Activated CD8-positive, alpha-beta memory T cell treated with anti-CD3 and anti-CD28 coated beads, Interleukin-2, amount 50 U/mL, for 48 hours (primary cell): ENCODE results near the gene GPX2.

ENCODE experiments used
- DNase-seq: peaks from one replicate; pipeline ENCODE4 v3.0.0-alpha.2; 2020

The GPX2 gene

DNA sequence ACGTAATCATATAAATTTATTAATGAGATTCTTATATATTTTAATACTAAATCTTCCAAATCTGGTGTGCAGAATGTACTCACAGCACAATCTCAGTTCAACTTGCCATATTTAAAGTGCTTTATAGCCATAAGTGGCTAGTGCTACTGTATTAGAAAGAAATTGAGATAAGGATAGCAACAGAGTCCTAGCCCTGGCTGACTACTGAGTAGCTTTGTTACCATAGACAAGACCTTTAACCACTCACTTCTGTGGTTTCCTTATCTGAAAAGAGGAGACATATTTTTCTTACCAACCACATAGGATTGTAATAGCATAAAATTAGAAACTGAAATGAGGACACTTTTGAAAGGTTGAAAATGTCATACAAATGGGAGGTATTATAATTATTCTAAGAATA lies 30.3 kb downstream of the GPX2 start:
- DNase-seq: no peak

DNA sequence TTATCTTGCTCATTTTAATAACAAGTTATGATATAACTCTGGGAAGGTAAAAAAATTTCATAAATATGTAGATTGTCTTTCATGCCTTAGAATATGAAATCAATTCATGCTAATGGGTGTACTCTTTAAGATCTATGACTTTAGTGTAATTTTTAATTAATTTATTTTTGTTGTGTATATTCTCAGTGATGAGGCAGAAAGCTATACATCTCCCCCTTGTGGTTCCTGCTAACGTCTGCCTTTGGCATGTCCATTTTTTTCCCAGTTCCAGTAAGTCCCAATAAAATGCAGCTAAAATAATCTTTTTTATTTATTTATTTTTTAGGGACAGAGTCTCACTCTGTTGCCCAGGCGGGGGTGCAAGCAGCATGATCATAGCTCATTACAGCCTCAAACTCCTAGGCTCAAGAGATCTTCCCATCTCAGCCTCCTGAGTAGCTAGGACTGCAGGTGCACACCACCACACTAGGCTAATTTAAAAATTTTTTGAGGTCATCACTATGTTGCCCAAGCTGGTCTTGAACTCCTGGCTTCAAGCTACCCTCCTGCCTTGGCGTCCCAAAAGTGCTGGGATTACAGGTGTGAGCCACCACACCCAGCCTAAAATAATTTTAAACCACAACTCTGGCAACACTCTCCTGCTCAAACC lies 31.6 kb downstream of the GPX2 start:
- DNase-seq: no peak

DNA sequence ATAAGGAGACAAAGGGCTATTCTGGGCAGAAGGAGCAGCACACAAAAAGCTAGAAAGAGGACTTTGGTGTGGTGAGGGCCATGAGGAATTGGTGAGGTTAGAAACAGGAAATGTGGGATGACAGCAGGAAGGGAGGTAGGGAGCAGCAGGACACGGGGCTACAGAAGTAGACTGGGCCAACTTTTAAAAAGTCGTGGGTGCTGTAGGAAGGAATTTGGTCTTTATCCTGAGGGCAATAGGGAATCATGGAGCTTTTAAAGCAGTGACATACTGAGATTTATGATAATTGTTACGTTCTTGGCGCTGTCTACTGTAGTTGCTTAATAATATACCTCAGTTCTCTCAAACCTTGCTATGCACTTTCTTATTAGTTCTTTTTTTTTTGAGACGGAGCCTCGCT lies 36.5 kb downstream of the GPX2 start:
- DNase-seq: no peak

DNA sequence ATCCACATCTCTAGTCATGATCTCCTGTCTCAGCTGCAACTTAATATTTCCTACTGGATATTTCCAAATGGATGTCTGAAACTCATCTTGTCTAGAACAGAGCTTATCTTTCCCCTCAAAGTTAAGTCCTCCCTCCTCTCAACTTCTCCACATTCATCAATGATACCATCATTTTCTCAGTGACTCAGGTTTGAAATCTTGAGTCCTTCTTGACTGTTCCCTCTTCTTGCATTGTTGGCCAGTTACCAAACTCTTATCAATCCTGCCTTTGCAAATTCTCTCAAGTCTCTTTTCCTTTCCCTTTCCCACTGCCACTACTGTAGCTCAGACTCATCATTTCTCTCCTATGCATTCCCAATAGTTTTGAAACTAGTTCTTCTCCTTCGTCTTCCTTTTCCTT lies 42.6 kb downstream of the GPX2 start:
- no peak for DNase-seq

DNA sequence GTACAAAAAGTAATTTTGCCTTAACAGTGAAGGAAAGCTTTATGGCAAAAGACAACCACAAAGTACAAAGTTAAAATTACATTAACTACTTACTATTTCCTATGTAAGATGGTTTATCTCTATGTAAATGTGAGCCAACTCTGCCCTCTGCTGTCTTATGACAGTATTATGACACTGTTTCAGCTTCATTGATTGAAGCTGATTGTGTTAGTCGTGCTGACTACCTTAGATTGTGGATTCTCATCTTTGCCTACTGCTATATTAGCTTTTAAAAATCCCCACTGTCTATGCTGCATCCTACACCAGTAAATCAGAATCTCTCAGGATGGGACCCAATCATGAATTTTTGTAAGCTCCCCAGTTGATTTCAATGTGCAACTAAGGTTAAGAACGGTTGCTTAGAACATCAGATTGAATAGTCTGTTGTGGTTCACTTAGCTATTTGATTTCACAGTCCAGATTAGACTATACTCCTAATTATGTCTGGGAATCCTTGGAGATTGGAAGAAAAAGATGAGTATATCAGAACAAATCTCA lies 50.6 kb downstream of the GPX2 start:
- no peak for DNase-seq

DNA sequence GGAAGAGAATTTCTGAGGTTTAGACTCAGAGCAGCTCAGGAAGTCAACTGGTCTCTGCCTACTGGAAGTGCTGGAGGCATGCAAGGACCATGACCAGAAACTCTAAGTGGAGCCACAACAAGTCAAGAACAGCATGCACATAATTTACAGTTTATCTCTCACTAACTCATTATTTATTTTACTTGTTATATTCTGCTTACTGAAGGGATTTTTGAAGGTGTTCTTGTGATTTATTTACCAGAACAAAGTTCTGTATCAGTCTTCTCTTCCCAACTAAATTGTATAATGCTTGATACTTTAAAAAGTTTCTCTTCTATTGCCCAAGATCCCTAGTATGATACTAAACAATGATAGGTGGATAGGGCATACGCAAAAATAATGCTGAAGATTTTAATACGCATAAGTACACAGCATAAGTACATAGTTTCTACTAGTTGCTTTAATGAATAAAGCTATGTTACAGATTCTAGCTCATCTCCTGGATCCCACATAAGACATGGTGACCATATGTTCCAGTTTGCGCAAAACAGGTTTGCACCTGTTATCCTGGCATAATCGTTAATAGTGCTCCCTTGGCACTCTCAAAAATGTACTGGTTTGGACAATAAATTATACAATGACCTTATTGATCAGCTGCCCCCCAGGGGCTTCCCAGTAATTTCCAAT lies 51.2 kb downstream of the GPX2 start:
- DNase-seq: no peak

DNA sequence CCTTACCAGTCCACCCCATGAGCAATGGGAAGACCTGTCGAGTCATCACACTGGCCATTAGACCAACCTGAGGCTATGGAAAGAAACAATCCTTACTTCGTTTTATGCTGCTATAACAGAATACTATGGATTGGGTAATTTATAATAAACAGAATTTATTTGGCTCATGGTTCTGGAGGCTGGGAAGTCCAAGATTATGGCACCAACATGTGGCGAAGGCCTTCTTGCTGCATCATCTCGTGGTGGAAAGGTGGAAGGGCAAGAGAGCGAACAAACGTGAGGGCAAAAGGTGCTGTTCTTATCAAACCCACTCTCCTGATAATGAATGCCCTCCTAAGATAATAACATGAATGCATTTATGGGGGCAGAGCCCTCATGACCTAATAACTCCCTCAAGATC lies 53.2 kb downstream of the GPX2 start:
- no peak for DNase-seq
